Brain microvascular endothelial cell (primary cell): ENCODE results near the gene REEP1.

Experiments
- DNase-seq: peaks from one replicate; pipeline ENCODE4 v3.0.0-alpha.2; 2020
- H3K27ac ChIP-seq: fragments of 250-450 bp; sonication (Bioruptor Pico); 2 replicates; pipeline ENCODE4 v1.5.1; 2020; ENCODE audit warnings: mild to moderate bottlenecking, moderate library complexity
- H3K27me3 ChIP-seq: fragments of 250-450 bp; sonication (Bioruptor Pico); replicated peaks from 2 replicates; pipeline ENCODE4 v1.5.1; 2020; ENCODE audit warnings: mild to moderate bottlenecking
- H3K36me3 ChIP-seq: fragments of 250-450 bp; sonication (Bioruptor Pico); replicated peaks from 2 replicates; pipeline ENCODE4 v1.5.1; 2020; ENCODE audit warnings: mild to moderate bottlenecking
- H3K4me3 ChIP-seq: 2 replicates; pipeline ENCODE4 v1.5.1; 2011; ENCODE audit warnings: low read depth, mild to moderate bottlenecking, control low read depth, low read length, moderate library complexity
- in situ Hi-C: cut with HindIII; loops from 2 replicates; pipeline ENCODE4 v1.10.0; 2017; ENCODE audit warnings: low sequenced_read_pairs, low pct_ligation_motif_present
- TF ChIP-seq, protein P1 (sequence below): IDR thresholded peaks from 2 replicates; pipeline ENCODE4 v1.5.1; 2011; ENCODE audit warnings: low read depth, mild to moderate bottlenecking, moderate library complexity, low read length, control low read depth, inconsistent platforms; ENCODE audit errors: missing control alignments

Gene REEP1

DNA sequence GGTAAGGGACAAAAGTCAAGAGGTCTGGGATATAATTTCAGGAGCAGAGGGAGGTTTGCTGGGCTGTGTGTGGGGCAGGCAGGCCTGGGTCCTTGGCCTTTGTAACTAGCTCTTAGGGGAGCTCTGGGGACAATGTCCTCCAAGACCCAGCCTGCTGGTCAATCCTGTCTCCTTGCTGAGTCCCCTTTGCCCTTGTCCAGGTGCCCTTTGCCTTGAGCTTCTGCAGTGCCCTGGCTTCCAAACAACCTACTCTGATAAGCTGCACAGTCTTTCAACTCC lies 30.0 kb upstream of the REEP1 start:
- H3K27me3 ChIP-seq = no peaks in the 10 kb centered on the region
- no peak overlapping the region for H3K4me3 ChIP-seq
- H3K36me3 ChIP-seq = no peaks in the 10 kb centered on the region
- TF ChIP-seq, protein P1, sequence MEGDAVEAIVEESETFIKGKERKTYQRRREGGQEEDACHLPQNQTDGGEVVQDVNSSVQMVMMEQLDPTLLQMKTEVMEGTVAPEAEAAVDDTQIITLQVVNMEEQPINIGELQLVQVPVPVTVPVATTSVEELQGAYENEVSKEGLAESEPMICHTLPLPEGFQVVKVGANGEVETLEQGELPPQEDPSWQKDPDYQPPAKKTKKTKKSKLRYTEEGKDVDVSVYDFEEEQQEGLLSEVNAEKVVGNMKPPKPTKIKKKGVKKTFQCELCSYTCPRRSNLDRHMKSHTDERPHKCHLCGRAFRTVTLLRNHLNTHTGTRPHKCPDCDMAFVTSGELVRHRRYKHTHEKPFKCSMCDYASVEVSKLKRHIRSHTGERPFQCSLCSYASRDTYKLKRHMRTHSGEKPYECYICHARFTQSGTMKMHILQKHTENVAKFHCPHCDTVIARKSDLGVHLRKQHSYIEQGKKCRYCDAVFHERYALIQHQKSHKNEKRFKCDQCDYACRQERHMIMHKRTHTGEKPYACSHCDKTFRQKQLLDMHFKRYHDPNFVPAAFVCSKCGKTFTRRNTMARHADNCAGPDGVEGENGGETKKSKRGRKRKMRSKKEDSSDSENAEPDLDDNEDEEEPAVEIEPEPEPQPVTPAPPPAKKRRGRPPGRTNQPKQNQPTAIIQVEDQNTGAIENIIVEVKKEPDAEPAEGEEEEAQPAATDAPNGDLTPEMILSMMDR = no peak
- H3K27ac ChIP-seq = no peak overlapping the region
- DNase-seq = no peak
- in situ Hi-C loops = no loop called here

DNA sequence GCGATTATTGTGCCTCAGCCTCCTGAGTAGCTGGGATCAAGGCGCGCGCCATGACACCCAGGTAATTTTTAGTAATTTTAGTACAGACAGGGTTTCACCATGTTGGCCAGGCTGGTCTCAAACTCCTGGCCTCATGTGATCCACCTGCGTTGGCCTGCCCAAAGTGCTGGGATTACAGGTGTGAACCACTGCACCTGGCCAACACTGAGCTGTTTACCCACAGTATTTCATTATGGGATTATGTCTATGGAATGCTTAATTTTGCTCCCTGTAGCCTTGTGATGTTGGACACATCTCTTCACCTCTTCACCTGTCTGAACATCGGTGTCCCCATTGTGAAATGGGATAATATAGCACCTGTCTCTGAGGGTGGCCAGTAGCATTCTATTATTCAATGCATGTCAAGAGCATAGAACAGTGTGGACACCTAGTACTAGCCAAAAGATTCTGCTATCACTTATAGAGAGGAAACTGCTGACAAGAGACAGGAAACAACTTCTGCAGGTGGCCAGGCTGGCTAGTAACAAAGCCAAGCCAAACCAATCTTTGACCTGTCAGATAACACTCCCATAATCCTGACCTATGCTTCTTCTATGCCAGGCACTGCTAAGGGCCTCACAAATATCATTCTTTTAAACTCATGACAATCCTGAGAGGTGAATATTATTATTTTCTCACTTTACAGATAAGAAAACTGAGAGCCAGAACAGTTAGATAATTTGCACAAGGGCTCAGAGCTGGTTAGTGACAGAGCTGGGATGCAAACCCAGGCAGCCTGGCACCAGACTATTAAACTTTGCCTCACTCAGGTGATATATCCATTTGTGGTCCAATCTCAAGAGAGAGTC lies 29.4 kb upstream of the REEP1 start:
- DNase-seq = no peak
- H3K36me3 ChIP-seq = no peaks in the 10 kb centered on the region
- no peak overlapping the region for H3K4me3 ChIP-seq
- no peaks in the 10 kb centered on the region for H3K27me3 ChIP-seq
- no peak overlapping the region for H3K27ac ChIP-seq
- in situ Hi-C loops = no loop called here
- TF ChIP-seq, protein P1 = no peak

DNA sequence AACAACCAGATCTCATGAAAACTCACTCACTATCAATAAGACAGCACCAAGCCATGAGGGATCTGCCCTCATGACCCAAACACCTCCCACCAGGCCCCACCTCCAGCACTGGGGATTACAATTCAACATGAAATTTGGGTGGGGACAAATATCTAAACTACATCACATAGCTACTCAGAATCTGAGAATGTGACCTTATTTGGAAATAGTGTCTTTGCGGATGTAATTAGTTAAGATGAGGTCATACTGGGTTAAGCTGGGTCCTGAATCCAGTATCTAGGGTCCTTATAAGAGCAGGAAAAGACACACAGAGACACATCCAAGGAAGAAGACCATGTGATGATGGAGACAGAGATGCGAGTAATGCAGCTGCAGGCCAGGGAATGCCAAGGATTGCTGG lies 27.5 kb upstream of the REEP1 start:
- Histone ChIP-seq H3K27ac (no peak overlapping the region), H3K4me3 (no peak overlapping the region), H3K27me3 (no peaks in the 10 kb centered on the region), H3K36me3 (no peaks in the 10 kb centered on the region)
- no peak for DNase-seq
- in situ Hi-C loops = no loop called here
- TF ChIP-seq, protein P1 = no peak

DNA sequence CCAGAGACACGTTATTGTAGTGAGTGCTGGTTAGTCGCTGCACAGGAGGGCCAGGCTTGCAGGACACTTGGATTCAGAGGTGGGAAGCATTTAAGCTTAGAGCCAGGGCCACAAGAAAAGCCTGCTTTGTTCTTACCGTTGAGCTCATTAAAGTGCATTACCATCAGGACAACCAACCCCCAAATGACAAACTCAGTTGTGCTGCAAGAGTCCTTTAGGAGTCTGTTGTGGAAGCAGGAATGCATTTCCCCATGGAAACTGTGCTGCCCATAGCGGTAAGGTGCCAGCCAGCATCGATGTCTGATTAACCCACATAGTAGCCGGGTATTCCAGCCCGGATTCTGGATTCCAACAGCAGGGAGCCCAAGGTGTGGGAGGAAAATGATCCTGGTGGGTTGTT lies 23.4 kb upstream of the REEP1 start:
- Histone ChIP-seq H3K4me3 (no peak overlapping the region), H3K27ac (no peak overlapping the region), H3K27me3 (no peaks in the 10 kb centered on the region), H3K36me3 (no peaks in the 10 kb centered on the region)
- TF ChIP-seq, protein P1 = no peak
- DNase-seq = no peak
- in situ Hi-C loops = no loop called here

DNA sequence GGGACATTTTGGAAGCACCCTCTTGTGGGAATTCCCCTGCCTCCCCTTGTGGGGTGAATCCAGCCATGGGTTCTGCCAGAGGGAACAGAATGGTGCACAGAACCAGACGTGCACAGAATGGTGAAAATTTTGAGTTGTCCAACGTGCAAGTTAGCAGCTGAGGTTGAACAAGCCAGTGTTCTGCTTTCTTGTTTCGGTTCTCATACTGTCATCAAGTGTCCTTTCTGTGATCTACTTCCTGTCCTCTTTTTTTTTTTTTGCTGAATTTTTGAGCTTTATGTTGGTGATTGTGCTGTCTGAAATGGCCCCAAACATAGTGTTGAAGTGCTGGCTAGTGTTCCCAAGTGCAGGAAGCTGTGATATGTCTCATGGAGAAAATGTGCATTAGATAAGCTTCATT lies 21.5 kb upstream of the REEP1 start:
- no peak overlapping the region for H3K4me3 ChIP-seq
- in situ Hi-C loops = no loop called here
- DNase-seq = no peak
- no peaks in the 10 kb centered on the region for H3K36me3 ChIP-seq
- H3K27me3 ChIP-seq = no peaks in the 10 kb centered on the region
- no peak overlapping the region for H3K27ac ChIP-seq
- TF ChIP-seq, protein P1 = no peak
